ENCODE results near the gene DENND5B. TPM values are rescaled to one million over a fixed set of nuclear protein-coding genes. Genes with fewer than 3 reads are reported as not detected.
A peak's percentile ranks its signal among the peaks of the same experiment; 100 is the strongest.
"Not testable (repeated sequence)": the region's sequence is repeated elsewhere in the genome, so short reads cannot be mapped to it uniquely, and the experiment has no call there.

The DENND5B gene
- total RNA-seq, 1 experiment from 2014 or later, result 9.0 TPM

DNA sequence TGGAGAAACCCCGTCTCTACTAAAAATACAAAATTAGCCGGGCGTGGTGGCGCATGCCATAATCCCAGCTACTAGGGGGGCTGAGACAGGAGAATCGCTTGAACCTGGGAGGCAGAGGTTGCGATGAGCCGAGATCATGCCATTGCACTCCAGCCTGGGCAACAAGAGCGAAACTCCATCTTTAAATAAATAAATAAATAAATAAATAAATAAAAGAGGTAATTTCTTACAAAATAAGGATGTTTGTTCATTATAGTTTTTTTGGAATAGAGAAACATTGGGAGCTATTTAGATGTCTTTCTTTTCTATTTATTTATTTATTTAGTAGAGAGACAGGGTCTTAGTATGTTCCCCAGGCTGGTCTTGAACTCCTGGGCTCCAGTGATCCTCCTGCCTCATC, 213.7 kb downstream of the DENND5B start:
- DNase-seq (ENCODE audit: low read depth), result not testable (repeated sequence)

DNA sequence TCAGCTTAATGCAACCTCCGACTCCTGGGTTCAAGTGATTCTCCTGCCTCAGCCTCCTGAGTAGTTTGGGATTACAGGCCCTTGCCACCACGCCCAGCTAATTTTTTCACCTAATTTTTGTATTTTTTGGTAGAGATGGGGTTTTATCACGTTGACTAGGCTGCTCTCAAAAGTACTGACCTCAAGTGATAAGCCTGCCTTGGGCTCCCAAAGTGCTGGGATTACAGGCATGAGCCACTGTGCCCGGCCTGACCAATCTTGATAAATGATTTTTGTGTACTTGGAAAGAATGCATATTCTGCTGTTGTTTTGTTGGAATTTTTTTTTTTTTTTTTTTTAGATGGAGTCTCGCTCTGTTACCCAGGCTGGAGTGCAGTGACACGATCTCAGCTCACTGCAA, 215.5 kb downstream of the DENND5B start:
- not testable (repeated sequence) for DNase-seq (ENCODE audit: low read depth)

DNA sequence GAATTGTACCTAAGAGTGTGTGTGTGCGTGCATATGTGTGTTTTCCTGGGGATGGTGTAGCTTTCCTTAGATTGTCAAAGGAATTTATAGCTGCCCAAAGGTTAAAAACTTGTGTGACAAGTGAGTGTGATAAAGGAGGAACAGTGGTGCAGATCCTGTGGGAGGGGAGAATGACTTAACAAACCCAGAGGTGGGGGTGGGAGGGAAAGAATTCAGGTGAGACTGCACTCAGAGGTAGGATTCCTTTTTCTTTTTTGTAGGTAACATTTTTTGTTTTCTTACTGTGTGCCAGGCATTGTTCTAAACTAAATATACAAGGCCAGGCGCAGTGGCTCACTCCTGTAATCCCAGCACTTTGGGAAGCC, 219.7 kb downstream of the DENND5B start:
- DNase-seq (ENCODE audit: low read depth), result no peak

DNA sequence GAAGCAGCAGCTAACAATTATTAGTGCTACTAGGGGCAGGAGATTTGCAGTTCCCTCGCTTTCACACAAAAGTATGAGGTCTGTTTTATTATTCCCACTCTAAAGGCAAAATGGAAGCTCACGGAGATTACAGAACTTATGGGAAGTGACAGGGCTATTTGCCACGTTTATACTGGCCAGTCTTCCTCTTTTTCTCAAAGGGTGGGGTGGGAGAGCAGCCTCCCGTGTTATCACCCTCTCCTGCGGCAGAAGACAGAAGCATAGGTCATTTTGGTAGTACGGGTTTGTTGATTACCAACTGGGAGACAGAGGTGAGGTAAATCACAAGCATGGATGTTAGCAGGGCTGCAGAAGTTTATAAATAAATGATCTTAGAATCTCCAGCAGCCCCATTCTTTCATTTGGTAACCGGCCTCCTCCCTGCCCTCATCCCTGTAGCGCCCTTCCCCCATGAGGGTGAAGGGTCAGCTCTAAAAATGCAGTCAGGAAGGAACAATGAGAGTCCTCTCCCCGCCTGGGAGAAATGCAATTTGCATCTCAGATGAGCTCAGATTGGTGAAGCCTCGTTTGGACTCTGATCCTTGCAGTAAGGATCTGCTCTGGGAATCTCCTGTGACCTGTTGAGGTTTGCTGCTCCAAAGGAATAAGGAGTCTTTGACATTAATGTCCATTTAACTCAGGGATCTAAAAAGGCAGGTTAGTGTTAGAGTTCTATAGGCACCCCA, 220.2 kb downstream of the DENND5B start:
- no peak for DNase-seq (ENCODE audit: low read depth)

DNA sequence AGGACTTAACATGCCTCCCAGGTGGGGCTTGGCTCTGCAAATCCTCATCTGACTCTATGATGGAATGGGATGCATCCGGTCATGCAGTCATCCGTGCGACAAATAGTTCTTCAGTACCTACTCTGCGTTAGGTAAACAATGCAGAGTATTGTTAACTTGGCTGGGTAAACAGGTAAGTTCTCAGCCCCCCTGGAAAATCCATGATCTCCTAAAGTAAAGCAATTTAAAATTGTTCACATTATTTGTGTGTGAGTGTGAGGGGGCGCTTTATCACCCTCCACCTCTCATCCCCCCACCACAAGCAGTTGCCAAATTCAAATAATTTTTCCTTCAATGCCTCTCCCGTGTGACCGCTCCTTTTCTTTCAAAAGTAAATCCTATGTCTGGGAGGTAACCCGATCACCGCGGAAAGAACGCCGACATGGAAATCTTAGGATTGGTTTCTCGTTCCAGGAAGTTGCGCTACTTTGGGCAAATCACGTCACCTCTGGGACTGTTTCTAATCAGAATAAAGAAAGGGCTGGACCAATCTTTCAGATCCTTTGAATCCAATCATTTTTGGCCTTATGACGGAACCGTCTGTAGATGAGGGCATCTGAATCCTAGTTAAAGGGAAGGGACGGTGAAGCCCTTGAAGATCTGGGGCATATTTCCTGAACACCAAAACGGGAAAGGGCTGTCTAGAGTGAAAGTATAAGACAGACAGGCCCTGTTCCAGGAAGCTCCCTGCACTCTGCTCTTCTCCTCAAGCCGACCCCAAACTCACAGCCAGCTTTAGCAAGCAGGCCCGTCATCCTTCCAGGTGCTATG, 221.0 kb downstream of the DENND5B start:
- peak; percentile 45 for DNase-seq (ENCODE audit: low read depth)

DNA sequence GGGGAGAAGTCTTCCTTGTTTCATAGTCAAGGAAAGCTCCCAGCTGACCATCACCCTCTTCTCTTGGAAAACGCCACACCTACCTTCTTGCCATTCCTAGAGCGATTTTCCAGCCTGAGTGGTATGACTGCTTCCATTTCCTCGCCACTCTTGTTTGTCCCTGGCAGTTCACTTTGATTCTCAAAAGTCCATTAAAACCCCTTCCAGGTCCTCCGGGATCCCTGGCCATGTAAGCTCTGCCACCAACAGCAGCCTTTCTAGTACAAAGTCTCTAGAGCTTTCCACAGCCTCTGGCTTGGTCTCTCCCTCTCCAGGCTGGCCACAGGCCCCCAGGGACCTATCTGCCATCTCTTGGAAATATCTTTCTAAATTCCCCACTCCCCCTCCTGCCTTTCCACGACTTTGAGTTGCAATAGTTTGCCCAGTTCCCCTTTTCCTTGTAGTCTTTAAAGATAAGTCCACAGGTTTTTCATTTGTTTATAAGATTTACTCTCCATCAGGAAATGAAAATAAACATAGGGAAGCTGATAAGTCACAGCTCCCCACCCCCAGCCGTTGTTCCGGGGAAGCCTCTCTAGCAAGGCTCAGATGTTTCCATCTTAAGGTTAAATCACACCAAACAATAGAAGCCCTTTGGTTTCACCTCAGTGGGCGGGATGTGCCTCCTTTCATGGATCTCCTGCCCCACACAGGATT, 222.1 kb downstream of the DENND5B start:
- no peak for DNase-seq (ENCODE audit: low read depth)

DNA sequence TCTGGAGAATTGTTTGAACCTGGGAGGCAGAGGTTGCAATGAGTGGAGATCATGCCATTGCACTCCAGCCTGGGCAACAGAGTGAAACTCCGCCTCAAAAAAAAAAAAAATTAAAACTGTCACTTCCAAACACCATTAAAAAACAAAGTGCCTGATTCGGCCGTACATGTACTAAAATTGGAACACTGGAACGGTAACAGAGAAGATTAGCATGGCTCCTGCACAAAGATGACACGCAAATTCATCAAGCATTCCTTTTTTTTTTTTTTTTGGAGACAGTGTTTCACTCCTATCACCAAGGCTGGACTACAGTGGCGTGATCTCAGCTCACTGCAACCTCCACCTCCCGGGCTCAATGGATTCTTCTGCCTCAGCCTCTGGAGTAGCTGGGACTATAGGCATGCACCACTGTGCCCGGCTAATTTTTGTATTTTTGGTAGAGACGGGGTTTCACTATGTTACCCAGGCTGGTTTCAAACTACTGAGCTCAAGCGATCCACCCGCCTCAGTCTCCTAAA, 224.8 kb downstream of the DENND5B start:
- DNase-seq (ENCODE audit: low read depth), result no peak

DNA sequence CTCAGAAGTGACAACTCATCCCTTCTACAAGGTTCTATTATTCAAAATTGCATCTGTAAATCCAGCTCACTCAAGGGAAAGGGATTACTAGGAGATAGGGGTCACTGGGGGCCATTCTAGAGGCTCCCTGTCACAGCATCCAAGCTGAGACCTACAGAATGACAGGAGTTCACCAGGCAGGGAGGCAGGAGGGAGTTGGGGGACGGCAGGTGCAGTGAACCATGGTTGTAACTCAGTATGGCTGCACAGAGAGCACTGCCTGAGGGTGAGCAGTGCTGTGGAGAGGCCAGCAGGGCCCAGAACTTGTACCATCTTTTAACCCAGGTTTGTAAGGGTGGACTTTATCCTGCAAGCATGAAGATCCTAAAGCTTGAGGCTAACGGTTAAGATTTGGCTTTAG, 227.1 kb downstream of the DENND5B start:
- DNase-seq (ENCODE audit: low read depth), result no peak

DNA sequence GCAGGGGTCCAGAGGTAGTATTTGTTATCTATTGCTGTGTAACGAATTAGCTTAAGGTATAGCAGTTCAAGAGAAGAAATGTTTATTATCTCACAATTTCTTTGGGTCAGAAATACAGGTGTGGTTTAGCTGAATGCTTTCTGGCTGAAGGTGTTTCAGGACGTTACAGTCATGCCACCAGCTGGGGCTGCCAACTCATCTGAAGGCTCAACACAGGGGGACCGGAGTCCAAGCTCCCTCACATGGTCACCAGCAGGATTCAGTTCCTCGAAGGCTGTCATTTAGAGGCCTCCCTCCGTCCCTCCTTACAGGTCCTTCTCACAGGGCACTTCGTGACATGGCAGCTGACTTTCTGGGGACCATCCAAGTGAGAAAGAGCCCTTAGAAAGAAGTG, 227.5 kb downstream of the DENND5B start:
- DNase-seq (ENCODE audit: low read depth), result no peak

DNA sequence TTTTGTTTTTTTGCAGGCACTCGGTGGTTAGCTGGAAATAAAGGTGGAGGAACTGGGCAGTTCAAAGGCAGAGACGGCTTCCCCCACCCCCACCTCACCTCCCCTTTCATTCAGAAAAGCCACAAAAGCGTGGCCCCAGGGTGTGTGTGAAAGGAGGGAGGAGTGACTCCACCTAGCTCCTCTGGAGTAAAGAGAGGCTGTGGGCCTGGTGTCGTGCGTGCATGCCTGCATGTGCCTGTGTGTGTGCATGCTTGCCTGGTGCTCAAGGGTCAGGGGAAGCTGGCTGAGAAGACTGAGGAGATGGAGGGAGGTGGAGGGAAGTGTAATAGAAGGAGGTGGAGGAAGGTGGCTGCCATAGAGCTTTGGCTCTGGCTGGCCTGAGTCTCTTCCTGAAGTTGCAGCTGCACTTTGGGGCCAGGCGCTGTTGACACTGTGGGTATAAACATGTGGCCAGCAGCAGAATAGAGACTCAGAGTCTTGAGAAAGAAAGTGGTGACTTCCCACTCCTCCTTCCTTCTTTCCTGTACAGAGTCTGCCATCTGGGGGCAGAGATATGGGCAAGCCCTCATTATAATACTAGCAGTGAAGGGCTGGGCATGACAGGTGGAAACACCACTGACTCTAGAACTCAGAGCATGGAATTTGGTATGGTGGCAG, 228.0 kb downstream of the DENND5B start:
- DNase-seq (ENCODE audit: low read depth), result no peak

DNA sequence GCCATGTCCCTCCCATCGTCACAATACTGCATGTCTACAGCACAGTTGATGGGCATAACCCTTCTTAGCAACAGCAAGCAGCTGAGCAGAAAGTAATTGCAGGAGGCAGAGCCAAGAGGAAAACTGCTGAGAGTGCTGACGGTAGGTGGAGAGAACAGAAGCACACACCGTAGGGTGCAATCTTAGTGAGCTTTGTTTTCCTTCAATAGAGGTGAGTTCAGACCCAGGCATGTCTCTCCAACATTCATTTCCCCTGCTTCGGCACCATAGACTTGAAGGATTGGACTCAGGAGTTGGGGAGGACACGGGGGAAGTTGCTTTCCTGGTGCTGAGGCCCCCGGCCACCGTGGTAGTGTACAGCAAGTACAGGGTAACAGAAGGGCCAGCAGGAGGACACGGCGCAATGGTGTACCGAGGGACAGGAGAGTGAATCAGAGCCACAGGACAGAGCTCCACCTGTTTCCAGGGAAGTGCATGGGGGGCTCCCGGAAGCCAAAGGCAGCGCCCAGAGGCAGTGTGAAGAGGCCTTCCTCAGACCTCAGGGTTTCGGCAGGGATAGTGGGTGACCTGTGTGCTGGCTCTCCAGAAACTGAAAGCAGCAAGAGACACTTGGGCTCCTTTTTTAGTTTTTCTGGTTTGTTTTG, 228.7 kb downstream of the DENND5B start:
- DNase-seq (ENCODE audit: low read depth), result no peak

DNA sequence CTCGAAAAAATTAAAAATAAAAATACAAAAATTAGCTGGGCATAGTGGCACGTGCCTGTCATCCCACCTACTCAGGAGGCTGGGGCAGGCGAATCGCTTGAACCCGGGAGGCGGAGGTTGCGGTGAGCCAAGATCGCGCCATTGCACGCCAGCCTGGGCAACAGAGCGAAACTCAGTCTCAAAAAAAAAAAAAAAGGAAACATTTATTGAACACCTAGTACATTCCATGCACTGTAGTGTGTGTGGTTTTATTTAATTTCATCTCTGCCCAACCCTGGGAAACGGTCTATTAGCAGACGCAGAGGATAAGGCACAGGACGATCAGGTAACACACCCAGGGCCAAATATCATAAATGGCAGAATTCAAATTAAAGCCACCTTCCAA, 229.2 kb downstream of the DENND5B start:
- no peak for DNase-seq (ENCODE audit: low read depth)

DNA sequence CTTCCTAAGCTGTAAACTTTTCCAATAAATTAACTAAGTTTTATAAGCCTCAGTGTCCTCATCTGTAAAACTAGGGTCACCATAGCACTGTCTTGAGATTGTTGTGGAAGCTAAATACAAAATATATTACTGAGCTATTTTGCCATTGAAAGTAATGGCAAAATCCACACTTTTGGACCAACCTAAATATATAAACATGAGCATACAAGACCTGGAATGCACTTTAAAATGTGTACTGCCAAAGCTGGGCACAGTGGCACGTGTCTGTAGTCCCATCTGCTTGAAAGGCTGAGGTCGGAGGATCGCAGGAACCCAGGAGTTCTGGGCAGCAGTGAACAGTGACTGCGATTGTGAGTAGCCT, 235.2 kb downstream of the DENND5B start:
- no peak for DNase-seq (ENCODE audit: low read depth)

DNA sequence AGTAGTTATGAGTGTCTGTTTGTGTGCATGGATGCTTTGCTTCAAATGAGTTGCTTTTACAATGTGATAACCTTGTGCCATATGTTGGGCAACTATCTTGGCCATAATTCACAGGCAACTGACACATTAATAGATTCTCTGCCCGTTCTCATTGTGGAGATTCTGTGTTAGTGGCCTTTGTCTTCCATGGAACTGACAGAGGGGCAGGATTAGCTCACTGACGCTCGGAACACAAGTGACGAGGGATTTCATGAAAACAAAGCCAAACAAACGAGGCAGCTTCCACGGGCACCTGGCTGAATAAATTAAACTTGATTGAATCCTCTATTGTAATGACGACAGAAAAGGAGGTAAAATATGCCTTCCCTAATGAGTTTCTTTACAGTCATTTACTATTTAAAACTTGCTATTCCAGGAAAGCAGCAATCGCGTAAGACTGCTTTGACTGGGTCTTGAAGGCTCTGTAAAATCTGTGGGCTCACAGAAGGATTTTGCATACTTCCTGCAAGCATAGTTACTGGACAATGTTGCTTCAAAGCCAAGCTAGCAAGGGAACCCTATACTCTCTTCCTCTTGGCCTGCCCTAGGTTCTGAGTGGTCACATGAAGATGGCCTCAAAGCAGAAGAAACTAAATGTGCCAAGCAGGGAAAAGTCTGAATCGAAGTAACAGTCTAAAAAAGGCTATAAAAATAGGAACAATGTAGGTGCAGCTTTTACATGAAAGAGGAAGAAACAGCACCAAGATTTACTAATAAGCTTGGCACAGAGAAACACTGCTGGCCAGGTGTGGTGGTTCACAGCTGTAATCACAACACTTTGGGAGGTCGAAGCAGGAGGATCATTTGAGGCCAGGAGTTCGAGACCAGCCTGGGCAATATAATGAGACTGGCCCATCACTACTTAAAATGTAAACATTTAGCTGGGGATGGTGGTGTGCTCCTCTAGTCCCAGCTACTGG, 236.9 kb downstream of the DENND5B start:
- DNase-seq (ENCODE audit: low read depth), result no peak

DNA sequence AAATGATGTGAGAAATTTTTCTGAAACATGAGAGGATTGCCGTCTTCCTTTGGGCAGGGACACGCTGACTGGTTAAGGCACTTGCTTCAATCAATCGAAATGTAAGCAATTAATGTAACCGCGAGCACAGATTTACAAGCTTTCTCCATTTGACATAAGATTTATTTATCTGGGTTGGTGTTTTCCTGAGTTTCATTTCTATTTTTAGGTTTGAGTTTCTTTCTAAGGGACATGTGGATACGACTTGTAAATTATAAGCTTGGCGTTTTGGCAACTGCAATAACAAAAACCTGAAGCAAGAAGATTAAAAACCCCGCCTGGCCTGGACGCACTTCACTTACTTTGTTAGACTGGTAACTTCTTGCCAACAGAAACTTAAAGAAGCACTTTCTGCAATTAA, 244.7 kb downstream of the DENND5B start:
- no peak for DNase-seq (ENCODE audit: low read depth)

DNA sequence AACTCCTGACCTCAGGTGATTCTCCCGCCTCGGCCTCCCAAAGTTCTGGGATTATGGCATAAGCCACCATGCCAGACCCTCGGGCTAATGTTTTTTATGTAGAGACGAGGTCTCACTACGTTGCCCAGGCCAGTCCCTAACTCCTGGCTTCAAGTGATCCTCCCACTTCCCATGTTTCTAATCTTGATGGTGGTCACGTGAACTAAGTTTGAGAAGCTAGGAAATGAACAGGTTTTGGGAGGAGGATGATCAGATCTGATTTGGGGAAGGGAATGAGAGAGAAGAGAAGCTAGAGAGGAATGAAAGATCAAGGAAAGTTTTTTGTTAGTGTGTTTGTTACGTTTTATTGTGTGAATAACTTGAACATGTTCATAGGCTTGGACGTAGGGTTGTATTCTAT, 247.8 kb downstream of the DENND5B start:
- DNase-seq (ENCODE audit: low read depth), result no peak

DNA sequence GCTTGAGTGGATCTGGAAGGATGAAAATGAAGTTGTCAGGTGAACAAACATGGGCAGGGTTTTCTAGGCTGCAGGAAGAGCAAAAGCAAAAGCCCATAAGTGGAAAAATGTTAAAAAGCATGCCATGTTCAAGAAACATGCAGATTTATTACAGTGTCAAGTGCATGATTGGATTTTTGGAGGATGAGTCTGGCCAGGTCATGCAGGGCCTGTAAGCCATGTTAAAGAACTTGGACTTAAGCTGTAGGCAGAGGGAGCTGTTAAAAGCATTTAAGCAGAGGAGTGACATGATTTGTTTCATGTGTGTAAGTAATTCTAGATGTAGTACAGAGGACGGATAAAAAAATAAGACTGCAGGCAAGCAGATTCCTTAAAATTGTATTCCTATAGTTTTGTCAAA, 248.7 kb downstream of the DENND5B start:
- DNase-seq (ENCODE audit: low read depth), result no peak

DNA sequence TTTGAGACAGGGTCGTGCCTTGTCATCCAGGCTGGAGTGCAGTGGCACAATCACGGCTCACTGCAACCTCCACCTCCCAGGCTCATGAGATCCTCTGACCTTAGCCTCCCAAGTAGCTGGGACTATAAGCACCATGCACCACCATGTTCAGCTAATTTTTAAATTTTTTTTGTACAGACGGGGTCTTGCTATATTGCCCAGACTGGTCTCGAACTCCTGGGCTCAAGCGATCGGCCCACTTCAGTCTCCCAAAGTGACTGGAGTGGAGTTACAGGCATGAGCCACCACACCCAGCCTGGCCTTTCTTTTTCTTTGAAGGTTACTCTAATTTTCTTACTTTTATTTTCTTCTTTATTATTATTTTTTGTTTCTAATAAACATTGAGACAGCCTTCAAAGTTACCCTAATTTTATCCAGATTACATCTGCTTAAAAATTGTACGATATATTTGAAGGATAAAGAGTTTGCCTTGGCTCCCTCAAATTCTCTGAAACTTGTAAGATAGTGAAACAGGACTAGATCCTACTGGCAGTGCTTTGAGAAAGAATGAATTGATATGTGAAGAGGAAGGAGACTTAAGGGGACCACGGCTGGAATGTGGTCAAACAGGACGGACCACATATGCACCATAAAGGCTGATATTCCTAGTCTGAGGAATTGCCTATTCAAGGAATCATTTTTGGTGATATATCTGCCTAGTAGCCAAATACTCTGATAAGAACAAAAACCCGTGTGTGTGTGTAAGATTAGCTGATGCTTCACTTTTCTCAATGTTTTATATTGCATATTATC, 250.9 kb downstream of the DENND5B start:
- DNase-seq (ENCODE audit: low read depth), result no peak

DNA sequence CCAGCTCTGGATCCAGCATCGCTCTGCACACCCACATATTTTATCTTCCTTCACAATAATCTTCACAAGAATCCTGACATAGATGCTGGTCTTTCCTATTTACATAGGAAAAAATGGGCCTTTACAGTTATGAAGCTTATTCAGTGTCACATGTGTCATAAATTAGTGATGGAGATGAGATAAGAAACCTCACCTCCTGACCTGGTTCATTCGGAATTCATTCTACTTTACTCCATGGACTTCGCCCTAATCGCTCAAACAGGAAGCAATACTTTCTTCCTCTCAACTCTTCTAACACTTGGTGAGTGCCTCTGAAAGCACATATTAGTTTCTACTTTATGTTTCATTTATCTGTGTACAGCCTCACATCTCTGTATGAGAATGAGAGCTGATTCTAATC, 253.0 kb downstream of the DENND5B start:
- DNase-seq (ENCODE audit: low read depth), result no peak
